H9 (cell line): ENCODE data around the gene SIPA1. TPM values are rescaled to one million over a fixed set of nuclear protein-coding genes. Genes with fewer than 3 reads are reported as not detected.

Experiments used
- DNase-seq: peaks from one replicate; pipeline ENCODE4 v3.0.0-alpha.2; 2017
- H2AFZ ChIP-seq: one replicate; pipeline ENCODE4 v1.6.1; 2013; ENCODE audit warnings: mild to moderate bottlenecking, low read length, control low read depth, moderate library complexity
- H2AK5ac ChIP-seq: 2 replicates; pipeline ENCODE4 v1.6.1; 2013; ENCODE audit warnings: low read length, control low read depth, mixed read lengths; ENCODE audit not compliant: insufficient read length
- H2BK120ac ChIP-seq: one replicate; pipeline ENCODE4 v1.6.1; 2013; ENCODE audit warnings: low read depth, mild to moderate bottlenecking, low read length, control low read depth, inconsistent platforms; ENCODE audit not compliant: poor library complexity, severe bottlenecking
- H2BK12ac ChIP-seq: 2 replicates; pipeline ENCODE4 v1.6.1; 2013; ENCODE audit warnings: low read length, control low read depth, mixed read lengths, low read depth; ENCODE audit not compliant: insufficient read length
- H2BK15ac ChIP-seq: 2 replicates; pipeline ENCODE4 v1.6.1; 2013; ENCODE audit warnings: low read depth, low read length, control low read depth
- H2BK20ac ChIP-seq: one replicate; pipeline ENCODE4 v1.6.1; 2013; ENCODE audit warnings: low read depth, mild to moderate bottlenecking, low read length, control low read depth, inconsistent platforms; ENCODE audit not compliant: poor library complexity, severe bottlenecking
- H2BK5ac ChIP-seq: 2 replicates; pipeline ENCODE4 v1.6.1; 2013; ENCODE audit warnings: low read length, control low read depth, mixed read lengths; ENCODE audit not compliant: insufficient read length
- H3K14ac ChIP-seq: 2 replicates; pipeline ENCODE4 v1.6.1; 2013; ENCODE audit warnings: low read length, control low read depth; ENCODE audit not compliant: insufficient read depth
- H3K18ac ChIP-seq: 2 replicates; pipeline ENCODE4 v1.6.1; 2013; ENCODE audit warnings: low read depth, mild to moderate bottlenecking, mixed read lengths, low read length, control low read depth; ENCODE audit not compliant: insufficient read length
- H3K23ac ChIP-seq: 2 replicates; pipeline ENCODE4 v1.6.1; 2013; ENCODE audit warnings: low read length, control low read depth, mixed read lengths, low read depth; ENCODE audit not compliant: insufficient read length
- H3K23me2 ChIP-seq: 2 replicates; pipeline ENCODE4 v1.6.1; 2013; ENCODE audit warnings: low read depth, mild to moderate bottlenecking, mixed read lengths, low read length, control low read depth; ENCODE audit not compliant: insufficient read length, poor library complexity, severe bottlenecking
- H3K27ac ChIP-seq: 2 replicates; pipeline ENCODE4 v1.5.1; 2013; ENCODE audit warnings: low read length, control low read depth, mixed read lengths, low read depth; ENCODE audit not compliant: insufficient read length
- H3K27me3 ChIP-seq: 2 replicates; pipeline ENCODE4 v1.6.1; 2013; ENCODE audit warnings: low read length, control low read depth, inconsistent platforms; ENCODE audit not compliant: insufficient read depth
- H3K4ac ChIP-seq: 2 replicates; pipeline ENCODE4 v1.6.1; 2013; ENCODE audit warnings: low read depth, mild to moderate bottlenecking, control low read depth, inconsistent platforms, low read length, moderate library complexity
- H3K4me1 ChIP-seq: 2 replicates; pipeline ENCODE4 v1.6.1; 2013; ENCODE audit warnings: low read length, control low read depth, inconsistent platforms; ENCODE audit not compliant: insufficient read depth
- H3K4me2 ChIP-seq: 2 replicates; pipeline ENCODE4 v1.6.1; 2013; ENCODE audit warnings: low read length, control low read depth, mixed read lengths; ENCODE audit not compliant: insufficient read length, insufficient read depth
- H3K56ac ChIP-seq: 2 replicates; pipeline ENCODE4 v1.6.1; 2013; ENCODE audit warnings: low read depth, mild to moderate bottlenecking, mixed read lengths, low read length, control low read depth; ENCODE audit not compliant: insufficient read length
- H3K79me1 ChIP-seq: 2 replicates; pipeline ENCODE4 v1.6.1; 2013; ENCODE audit warnings: low read depth, mild to moderate bottlenecking, moderate library complexity, low read length, control low read depth, inconsistent platforms; ENCODE audit not compliant: insufficient read depth, poor library complexity, severe bottlenecking
- H3K79me2 ChIP-seq: 2 replicates; pipeline ENCODE4 v1.6.1; 2013; ENCODE audit warnings: low read length, control low read depth, inconsistent platforms; ENCODE audit not compliant: insufficient read depth
- H3K9ac ChIP-seq: 2 replicates; pipeline ENCODE4 v1.6.1; 2013; ENCODE audit warnings: low read length, control low read depth, mixed read lengths; ENCODE audit not compliant: insufficient read length; ENCODE audit errors: extremely low read depth
- H3K9me3 ChIP-seq: one replicate; pipeline ENCODE4 v1.6.1; 2013; ENCODE audit warnings: low read depth, low read length, inconsistent platforms; ENCODE audit not compliant: control insufficient read depth
- H3T11ph ChIP-seq: one replicate; pipeline ENCODE4 v1.6.1; 2013; ENCODE audit warnings: mild to moderate bottlenecking, low read length, control low read depth, inconsistent platforms
- H4K20me1 ChIP-seq: one replicate; pipeline ENCODE4 v1.6.1; 2013; ENCODE audit not compliant: control insufficient read depth, insufficient read length, insufficient read depth
- H4K5ac ChIP-seq: 2 replicates; pipeline ENCODE4 v1.6.1; 2013; ENCODE audit warnings: low read depth, mild to moderate bottlenecking, mixed read lengths, low read length, control low read depth; ENCODE audit not compliant: insufficient read length
- H4K8ac ChIP-seq: replicated peaks from 2 replicates; pipeline ENCODE4 v1.6.1; 2013; ENCODE audit warnings: low read length, control low read depth, mixed read lengths, low read depth; ENCODE audit not compliant: insufficient read length
- H4K91ac ChIP-seq: 2 replicates; pipeline ENCODE4 v1.6.1; 2013; ENCODE audit warnings: low read depth, mild to moderate bottlenecking, moderate library complexity, mixed read lengths, low read length, control low read depth; ENCODE audit not compliant: insufficient read length
- H3K27ac Mint-ChIP-seq, 3 experiments: 2 replicates in 2 of 3; 3 replicates in 1 of 3; pipeline ENCODE4 v1.8.0; 2020 to 2021; ENCODE audit warnings: mixed read lengths in 3 of 3, mild to moderate bottlenecking in 1 of 3, moderate library complexity in 1 of 3
- H3K27me3 Mint-ChIP-seq: 2 replicates; pipeline ENCODE4 v1.8.0; 2021; ENCODE audit warnings: low read depth, mild to moderate bottlenecking, moderate library complexity, mixed read lengths
- H3K36me3 Mint-ChIP-seq, 3 experiments: 2 replicates in 2 of 3; 3 replicates in 1 of 3; pipeline ENCODE4 v1.8.0; 2020 to 2021; ENCODE audit warnings: low read depth in 3 of 3, mixed read lengths in 3 of 3; ENCODE audit not compliant: insufficient read depth in 1 of 3
- H3K4me1 Mint-ChIP-seq, 2 experiments: 2 replicates each; pipeline ENCODE4 v1.8.0; 2020; ENCODE audit warnings: mixed read lengths in 2 of 2
- H3K4me3 Mint-ChIP-seq, 2 experiments: 2 replicates in 1 of 2; 3 replicates in 1 of 2; pipeline ENCODE4 v1.8.0; 2020 to 2021; ENCODE audit warnings: mild to moderate bottlenecking in 2 of 2, mixed read lengths in 2 of 2, moderate library complexity in 1 of 2
- H3K9me3 Mint-ChIP-seq, 2 experiments: 2 replicates in 1 of 2; 3 replicates in 1 of 2; pipeline ENCODE4 v1.8.0; 2020; ENCODE audit warnings: mild to moderate bottlenecking in 2 of 2, mixed read lengths in 2 of 2, moderate library complexity in 1 of 2
- CTCF ChIP-seq: fragments of 200-600 bp; sonication (generic); conservative IDR thresholded peaks from 3 replicates; pipeline ENCODE4 v1.8.0; 2021; ENCODE audit warnings: antibody characterized with exemption, mild to moderate bottlenecking
- WGBS: extraction: QIAGEN DNeasy Blood & Tissue Kit; methylation state at CpG from one replicate; pipeline ENCODE4 v1.1.7; 2013; ENCODE audit warnings: missing lambda C conversion rate, low lambda C conversion rate, mixed read lengths; ENCODE audit not compliant: insufficient read length; ENCODE audit errors: extremely low coverage; 5-methylcytosine and 5-hydroxymethylcytosine counted together
- total RNA-seq: library from RNA; stranded (reverse); gene quantifications from 2 replicates; pipeline ENCODE4 v1.2.1, GENCODE V29; 2021

The SIPA1 gene
- total RNA-seq, 1 experiment from 2014 or later: 32.0 TPM

DNA sequence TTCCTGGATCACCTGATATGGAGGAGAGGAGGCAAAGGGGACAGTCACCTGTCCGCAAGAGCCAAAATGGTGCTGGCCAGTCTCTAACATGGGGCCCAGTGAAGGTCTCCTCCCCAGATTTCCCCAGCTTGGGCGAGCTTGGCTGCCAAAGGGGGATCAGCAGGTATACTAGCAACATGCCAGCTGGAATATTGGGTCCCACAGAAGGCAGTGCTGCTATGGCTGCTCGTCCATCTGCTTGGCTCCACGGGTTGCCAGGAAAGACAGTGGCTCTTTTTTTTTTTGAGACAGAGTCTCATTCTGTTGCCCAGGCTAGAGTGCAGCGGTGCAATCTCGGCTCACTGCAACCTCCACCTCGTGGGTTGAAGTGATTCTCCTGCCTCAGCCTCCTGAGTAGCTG is 61.4 kb downstream of the SIPA1 start:
- H3K27ac ChIP-seq: no peak overlapping the region
- H2BK120ac ChIP-seq: no peak overlapping the region
- no peak overlapping the region for H2AFZ ChIP-seq
- no peak overlapping the region for H3K18ac ChIP-seq
- no peaks in the 10 kb centered on the region for H3K79me2 ChIP-seq
- WGBS: no CpG with 5 or more reads among the region's 7 CpGs
- H2BK20ac ChIP-seq: no peak overlapping the region
- DNase-seq: no peak
- no peak overlapping the region for H4K5ac ChIP-seq
- H2BK12ac ChIP-seq: no peak overlapping the region
- no peak overlapping the region for H4K8ac ChIP-seq
- no peak overlapping the region for H2BK5ac ChIP-seq
- TF ChIP-seq CTCF: no peak
- no peak overlapping the region for H3K4me3 Mint-ChIP-seq
- H3K27me3 Mint-ChIP-seq: peaks cover 25% of the 10 kb centered on the region
- H3K4me2 ChIP-seq: no peak overlapping the region
- H3K27me3 ChIP-seq: no peaks in the 10 kb centered on the region
- H2BK15ac ChIP-seq: no peak overlapping the region
- H3K9me3 Mint-ChIP-seq: peaks cover 10 to 17% of the 10 kb centered on the region in 2 experiments; a peak in 3 of 5 replicates
- H3K4ac ChIP-seq: no peak overlapping the region
- H3K23ac ChIP-seq: no peak overlapping the region
- no peaks in the 10 kb centered on the region for H3K9me3 ChIP-seq
- no peak overlapping the region for H3K14ac ChIP-seq
- no peak overlapping the region for H3T11ph ChIP-seq
- H3K79me1 ChIP-seq: no peaks in the 10 kb centered on the region
- H3K9ac ChIP-seq: no peak overlapping the region
- no peaks in the 10 kb centered on the region for H3K23me2 ChIP-seq
- H4K91ac ChIP-seq: no peak overlapping the region
- H3K56ac ChIP-seq: no peak overlapping the region
- H3K4me1 Mint-ChIP-seq: peaks cover under 1 to 1% of the 10 kb centered on the region in 2 experiments; a peak in 2 of 4 replicates
- H3K4me1 ChIP-seq: no peaks in the 10 kb centered on the region
- H3K36me3 Mint-ChIP-seq: no peaks in the 10 kb centered on the region
- H3K27ac Mint-ChIP-seq: no peak overlapping the region
- H4K20me1 ChIP-seq: no peaks in the 10 kb centered on the region
- no peak overlapping the region for H2AK5ac ChIP-seq
